Omental fat pad (tissue), 4 donors: Measurements from ENCODE around the gene AGBL1. TPM values are rescaled to one million over a fixed set of nuclear protein-coding genes. Genes with fewer than 3 reads are reported as not detected.

Source experiments
- ATAC-seq: fragments of 150-250 bp; one replicate; pipeline ENCODE4 v1.9.1; 2016; ENCODE audit warnings: mild to moderate bottlenecking, moderate library complexity; ENCODE audit not compliant: low FRiP score
- DNase-seq: peaks from one replicate; pipeline ENCODE4 v3.0.0-alpha.2; 2019; ENCODE audit warnings: low spot score
- CTCF ChIP-seq, 3 donors: fragments of 450-650 bp; IDR thresholded peaks; one replicate each; pipeline ENCODE4 v1.5.1; 2016 to 2017; ENCODE audit warnings: antibody characterized with exemption in 3 of 3, mild to moderate bottlenecking in 3 of 3, moderate library complexity in 2 of 3
- total RNA-seq, 4 donors: library from RNA; depleted of rRNA; stranded (reverse); fragments of >200 nt; gene quantifications; one replicate each; pipeline ENCODE4 v1.1.0, GENCODE V29; 2016

Gene AGBL1
- total RNA-seq, 4 donors from 2014 or later, result not detected

GRCh38 chr15:86284635-86285034 is 205.0 kb downstream of the AGBL1 start:
- DNase-seq (no peak), ATAC-seq (no peak)
- no peak for TF ChIP-seq CTCF (IDR thresholded peaks at IDR 0.05)

GRCh38 chr15:86295511-86295910 is 215.8 kb downstream of the AGBL1 start:
- DNase-seq, result no peak
- no peak for TF ChIP-seq CTCF (IDR thresholded peaks at IDR 0.05)
- no peak for ATAC-seq

- TF ChIP-seq CTCF (IDR thresholded peaks at IDR 0.05), result no peak
- no peak for DNase-seq
- no peak for ATAC-seq
These were observed 217.1 kb downstream of the AGBL1 start for GRCh38 chr15:86296769-86297168.

- TF ChIP-seq CTCF (IDR thresholded peaks at IDR 0.05), result no peak
- no peak for ATAC-seq
- DNase-seq, result no peak
These were observed 220.9 kb downstream of the AGBL1 start for GRCh38 chr15:86300390-86301125.

- no peak for ATAC-seq
- TF ChIP-seq CTCF (IDR thresholded peaks at IDR 0.05), result no peak
- DNase-seq, result no peak
These were observed 232.1 kb downstream of the AGBL1 start for GRCh38 chr15:86311568-86312280.

- DNase-seq (no peak), ATAC-seq (no peak)
- no peak for TF ChIP-seq CTCF (IDR thresholded peaks at IDR 0.05)
These were observed 232.8 kb downstream of the AGBL1 start for GRCh38 chr15:86312486-86312885.

GRCh38 chr15:86316216-86316615 is 236.5 kb downstream of the AGBL1 start:
- ATAC-seq, result no peak
- no peak for DNase-seq
- TF ChIP-seq CTCF (IDR thresholded peaks at IDR 0.05), result no peak
